Peyer's patch (tissue), 4 donors: Measurements from ENCODE around the gene TFPI. TPM values are rescaled to one million over a fixed set of nuclear protein-coding genes. Genes with fewer than 3 reads are reported as not detected.
"Not testable (repeated sequence)": the region's sequence is repeated elsewhere in the genome, so short reads cannot be mapped to it uniquely, and the experiment has no call there.

Source experiments
- DNase-seq, 3 donors: peaks; one replicate each; pipeline ENCODE4 v3.0.0-alpha.2; 2017 to 2019
- H3K27ac ChIP-seq, 4 donors: fragments of 200-600 bp; sonication (generic); one replicate each; pipeline ENCODE4 v1.5.1; 2016 to 2019
- H3K27me3 ChIP-seq, 2 donors: fragments of 200-600 bp; sonication (generic); one replicate each; pipeline ENCODE4 v1.5.1; 2019
- H3K36me3 ChIP-seq, 3 donors: fragments of 200-600 bp; sonication (generic); one replicate each; pipeline ENCODE4 v1.5.1; 2016 to 2019
- H3K4me1 ChIP-seq, 4 donors: fragments of 200-600 bp; sonication (generic); one replicate each; pipeline ENCODE4 v1.5.1; 2016 to 2019
- H3K4me3 ChIP-seq, 4 donors: fragments of 200-600 bp; sonication (generic); 1 replicate in 3 of 4; 2 replicates in 1 of 4; pipeline ENCODE4 v1.5.1; 2016 to 2019; ENCODE audit warnings: mild to moderate bottlenecking in 1 of 4
- H3K9me3 ChIP-seq, 4 donors: fragments of 200-600 bp; sonication (generic); one replicate each; pipeline ENCODE4 v1.5.1; 2016 to 2019; ENCODE audit warnings: mild to moderate bottlenecking in 1 of 4
- POLR2A ChIP-seq, 2 donors: fragments of 450-650 bp; IDR thresholded peaks; one replicate each; pipeline ENCODE4 v1.5.1; 2017; ENCODE audit warnings: antibody characterized with exemption in 2 of 2, mild to moderate bottlenecking in 2 of 2, moderate library complexity in 2 of 2
- total RNA-seq, 4 donors: library from RNA; depleted of rRNA; stranded (reverse); fragments of >200 nt; gene quantifications; one replicate each; pipeline ENCODE4 v1.1.0, GENCODE V29; 2016
- TF ChIP-seq, protein P1 (sequence below), 6 experiments: fragments of 450-650 bp in 4 of 6; fragments of 200-600 bp in 2 of 6; sonication (generic) in 1 of 6; IDR thresholded peaks; one replicate each; pipeline ENCODE4 v1.5.1; 2017 to 2019; ENCODE audit warnings: antibody characterized with exemption in 6 of 6, mild to moderate bottlenecking in 3 of 6, moderate library complexity in 1 of 6

Gene TFPI
- total RNA-seq, 4 donors from 2014 or later, result 69.9 to 91.4 (median 75.8) TPM

DNA sequence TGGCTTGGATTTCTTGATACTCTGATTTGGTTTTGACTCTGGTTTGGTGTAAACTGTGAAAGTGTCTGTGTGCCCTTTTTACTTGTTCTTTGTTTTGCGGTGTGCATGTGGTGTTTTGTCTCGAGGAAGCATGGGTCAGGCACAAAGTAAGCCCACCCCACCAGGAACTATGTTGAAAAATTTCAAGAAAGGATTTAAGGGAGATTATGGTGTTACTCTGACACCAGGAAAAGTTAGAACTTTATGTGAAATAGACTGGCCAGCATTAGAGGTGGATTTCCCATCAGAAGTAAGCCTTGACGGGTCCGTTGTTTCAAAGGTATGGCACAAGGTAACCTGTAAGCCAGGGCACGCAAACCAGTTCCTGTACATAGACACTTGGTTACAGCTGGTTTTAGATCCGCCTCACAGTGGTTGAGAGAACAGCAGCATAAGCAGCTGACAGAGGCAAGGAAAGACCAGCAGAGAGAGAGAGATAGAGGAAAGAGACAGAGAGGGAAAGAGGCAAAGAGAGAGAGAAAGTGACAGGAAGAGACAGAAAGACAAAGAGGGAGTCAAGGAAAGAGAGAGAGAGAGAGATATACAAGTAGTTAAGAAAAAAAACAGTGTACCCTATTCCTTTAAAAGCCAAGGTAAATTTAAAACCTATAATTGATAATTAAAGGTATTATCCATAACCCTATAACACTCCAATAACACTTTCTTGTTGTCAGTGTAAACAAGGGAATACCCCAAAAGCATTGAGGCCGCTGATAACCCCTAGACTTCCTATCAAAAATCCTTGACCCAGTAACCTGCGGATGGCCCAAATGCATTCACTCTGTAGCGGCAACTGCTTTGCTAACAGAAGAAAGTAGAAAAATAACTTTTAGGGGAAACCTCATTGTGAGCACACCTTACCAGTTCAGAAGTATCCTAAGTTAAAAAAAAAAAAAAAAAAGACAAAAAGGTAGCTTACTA, 42.6 kb downstream of the TFPI start:
- no peaks in the 10 kb centered on the region for H3K4me1 ChIP-seq
- H3K9me3 ChIP-seq, result peaks cover 0 to under 1% (median 0%) of the 10 kb centered on the region in 4 donors
- H3K36me3 ChIP-seq, result no peaks in the 10 kb centered on the region
- no peak overlapping the region for H3K27ac ChIP-seq
- TF ChIP-seq, protein P1, sequence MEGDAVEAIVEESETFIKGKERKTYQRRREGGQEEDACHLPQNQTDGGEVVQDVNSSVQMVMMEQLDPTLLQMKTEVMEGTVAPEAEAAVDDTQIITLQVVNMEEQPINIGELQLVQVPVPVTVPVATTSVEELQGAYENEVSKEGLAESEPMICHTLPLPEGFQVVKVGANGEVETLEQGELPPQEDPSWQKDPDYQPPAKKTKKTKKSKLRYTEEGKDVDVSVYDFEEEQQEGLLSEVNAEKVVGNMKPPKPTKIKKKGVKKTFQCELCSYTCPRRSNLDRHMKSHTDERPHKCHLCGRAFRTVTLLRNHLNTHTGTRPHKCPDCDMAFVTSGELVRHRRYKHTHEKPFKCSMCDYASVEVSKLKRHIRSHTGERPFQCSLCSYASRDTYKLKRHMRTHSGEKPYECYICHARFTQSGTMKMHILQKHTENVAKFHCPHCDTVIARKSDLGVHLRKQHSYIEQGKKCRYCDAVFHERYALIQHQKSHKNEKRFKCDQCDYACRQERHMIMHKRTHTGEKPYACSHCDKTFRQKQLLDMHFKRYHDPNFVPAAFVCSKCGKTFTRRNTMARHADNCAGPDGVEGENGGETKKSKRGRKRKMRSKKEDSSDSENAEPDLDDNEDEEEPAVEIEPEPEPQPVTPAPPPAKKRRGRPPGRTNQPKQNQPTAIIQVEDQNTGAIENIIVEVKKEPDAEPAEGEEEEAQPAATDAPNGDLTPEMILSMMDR (IDR thresholded peaks at IDR 0.05), result no peak
- TF ChIP-seq POLR2A (IDR thresholded peaks at IDR 0.05), result no peak
- no peak overlapping the region for H3K4me3 ChIP-seq
- no peaks in the 10 kb centered on the region for H3K27me3 ChIP-seq
- DNase-seq, result no peak

DNA sequence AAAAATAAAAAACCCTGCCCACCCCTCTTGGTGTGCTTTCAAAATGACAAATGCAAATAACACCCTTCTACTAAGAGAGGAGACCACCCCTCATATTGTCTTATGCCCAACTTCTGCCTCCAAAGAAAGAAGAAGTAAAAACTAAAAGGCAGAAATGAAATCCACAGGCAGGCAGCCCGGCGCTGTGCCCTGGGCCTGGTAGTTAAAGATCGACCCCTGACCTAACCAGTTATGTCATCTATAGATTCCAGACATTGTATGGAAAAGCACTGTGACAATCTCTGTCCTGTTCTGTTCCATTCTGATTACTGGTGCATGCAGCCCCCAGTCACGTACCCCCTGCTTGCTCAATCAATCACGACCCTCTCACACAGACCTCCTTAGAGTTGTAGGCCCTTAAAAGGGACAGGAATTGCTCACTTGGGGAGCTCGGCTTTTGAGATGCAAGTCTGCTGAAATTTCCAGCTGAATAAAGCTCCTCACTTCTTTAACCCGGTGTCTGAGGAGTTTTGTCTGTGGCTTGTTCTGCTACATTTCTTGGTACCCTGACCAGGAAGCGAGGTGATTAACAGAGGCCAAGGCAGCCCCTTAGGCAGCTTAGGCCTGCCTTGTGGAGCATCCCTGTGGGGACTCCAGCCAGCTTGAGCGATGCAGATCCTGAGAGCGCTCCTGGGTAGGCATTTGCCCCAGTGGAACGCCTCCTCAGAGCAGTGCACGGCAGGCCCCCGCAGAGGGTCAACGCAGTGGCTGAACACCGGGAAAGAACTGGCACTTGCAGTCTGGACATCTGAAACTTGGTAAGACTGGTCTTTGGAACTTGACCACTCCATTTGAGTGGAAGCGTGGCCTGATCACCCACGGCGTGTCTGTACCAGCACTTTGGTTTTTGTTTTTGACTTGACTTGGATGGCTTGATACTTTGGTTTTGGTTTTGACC, 43.5 kb downstream of the TFPI start:
- not testable (repeated sequence) for H3K4me3 ChIP-seq

GRCh38 chr2:187509667-187510417, 44.4 kb downstream of the TFPI start:
- DNase-seq, result no peak
- peaks cover 0 to 7% (median 0%) of the 10 kb centered on the region in 4 donors for H3K4me1 ChIP-seq
- TF ChIP-seq POLR2A (IDR thresholded peaks at IDR 0.05), result no peak
- TF ChIP-seq, protein P1 (IDR thresholded peaks at IDR 0.05), result no peak
- no peaks in the 10 kb centered on the region for H3K36me3 ChIP-seq
- no peak overlapping the region for H3K4me3 ChIP-seq
- H3K27me3 ChIP-seq, result no peaks in the 10 kb centered on the region
- H3K27ac ChIP-seq, result no peak overlapping the region
- no peaks in the 10 kb centered on the region for H3K9me3 ChIP-seq

More for the DNA sequence above, 43.5 kb downstream of the TFPI start:
- not testable (repeated sequence) for H3K4me1 ChIP-seq, H3K27me3 ChIP-seq, H3K36me3 ChIP-seq, H3K27ac ChIP-seq, H3K9me3 ChIP-seq
- DNase-seq, result peak in 1 of 3 donors; percentile 44

DNA sequence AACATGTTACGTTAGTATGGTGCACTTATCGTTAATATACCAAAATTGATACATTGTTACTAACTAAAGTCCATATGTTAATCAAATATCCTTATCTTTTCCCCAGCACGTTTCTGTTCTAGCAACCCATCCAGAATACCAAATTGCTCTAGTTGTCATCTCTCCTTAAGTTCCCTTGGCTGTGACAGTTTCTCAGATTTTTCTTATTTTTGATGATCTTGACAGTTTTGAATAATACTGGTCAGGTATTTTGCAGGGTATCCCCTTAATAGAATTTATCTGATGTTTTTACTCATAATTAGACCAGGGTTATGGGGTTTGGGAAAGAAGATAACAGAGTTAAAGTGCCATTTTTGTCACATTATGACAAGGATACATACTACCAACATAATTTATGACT, 47.8 kb downstream of the TFPI start:
- Histone ChIP-seq H3K4me1 (peaks cover 0 to 26% (median 0%) of the 10 kb centered on the region in 4 donors), H3K4me3 (no peak overlapping the region), H3K36me3 (no peaks in the 10 kb centered on the region), H3K27ac (no peak overlapping the region), H3K27me3 (no peaks in the 10 kb centered on the region), H3K9me3 (no peaks in the 10 kb centered on the region)
- no peak for TF ChIP-seq POLR2A (IDR thresholded peaks at IDR 0.05)
- TF ChIP-seq, protein P1 (IDR thresholded peaks at IDR 0.05), result no peak
- DNase-seq, result no peak

GRCh38 chr2:187505065-187505672, 49.1 kb downstream of the TFPI start:
- Histone ChIP-seq H3K36me3 (no peaks in the 10 kb centered on the region), H3K4me3 (no peak overlapping the region), H3K4me1 (peaks cover 0 to 36% (median 0%) of the 10 kb centered on the region in 4 donors), H3K9me3 (no peaks in the 10 kb centered on the region), H3K27ac (peak overlapping the region in 1 of 4 donors; percentile 20), H3K27me3 (no peaks in the 10 kb centered on the region)
- TF ChIP-seq POLR2A (IDR thresholded peaks at IDR 0.05), result no peak
- TF ChIP-seq, protein P1 (IDR thresholded peaks at IDR 0.05), result no peak
- DNase-seq, result no peak
